SK-N-MC (cell line): ENCODE results near the gene B4GALNT4.

Experiments used
- EZH2 ChIP-seq: fragments of 200-600 bp; sonication (generic); IDR thresholded peaks from one replicate; pipeline ENCODE4 v1.6.1; 2017; ENCODE audit warnings: antibody characterized with exemption
- FOXP2 ChIP-seq: optimal IDR thresholded peaks from 2 replicates; pipeline ENCODE3; 2011; ENCODE audit warnings: mild to moderate bottlenecking, moderate library complexity; ENCODE audit not compliant: insufficient read depth; ENCODE audit errors: extremely low read length, control extremely low read depth
- POLR2AphosphoS5 ChIP-seq: IDR thresholded peaks from 2 replicates; pipeline ENCODE4 v1.6.1; 2012; ENCODE audit warnings: mild to moderate bottlenecking, low read depth, low read length, borderline replicate concordance

DNA sequence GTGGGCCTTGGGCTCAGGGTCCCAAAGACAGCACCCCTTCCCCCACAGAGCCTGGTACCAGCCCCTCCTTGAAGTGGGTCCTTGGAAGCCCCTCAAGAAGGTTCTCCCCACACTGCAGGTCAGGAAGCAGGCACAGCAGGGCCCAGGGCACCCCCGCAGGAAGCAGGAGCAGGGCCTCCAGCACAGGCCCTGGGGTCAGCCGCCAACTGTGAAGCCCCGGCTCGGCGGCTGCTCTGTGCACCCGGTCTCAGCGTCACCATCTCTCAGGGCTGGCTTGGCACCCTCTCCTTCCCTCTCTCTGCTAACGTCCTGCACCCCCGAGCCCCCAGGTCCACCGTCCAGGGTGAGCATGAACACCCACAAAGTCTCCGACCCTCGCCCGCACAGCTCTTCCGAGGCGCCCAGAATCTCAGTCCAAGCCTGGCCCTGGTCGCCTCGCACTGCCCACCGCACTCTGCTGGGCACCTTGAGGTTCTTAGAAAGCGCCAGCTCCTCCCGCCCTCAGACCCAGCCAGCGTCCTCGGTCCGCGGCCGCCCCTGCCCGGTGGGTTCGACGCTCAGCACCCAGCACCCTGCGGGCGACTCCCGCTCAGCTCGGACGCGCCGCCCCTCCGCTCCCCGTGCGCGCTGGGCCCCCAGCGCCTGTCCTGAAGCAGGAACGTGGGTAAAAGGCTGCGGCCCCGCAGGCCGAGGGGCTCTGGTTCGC is 46.9 kb downstream of the B4GALNT4 start:
- no peak for TF ChIP-seq POLR2AphosphoS5
- TF ChIP-seq EZH2, result no peak
- TF ChIP-seq FOXP2, result no peak
